Lower leg skin (tissue), 4 donors: Measurements from ENCODE around the gene OGFRL1. TPM values are rescaled to one million over a fixed set of nuclear protein-coding genes. Genes with fewer than 3 reads are reported as not detected.

Experiments
- DNase-seq, 2 donors: peaks; one replicate each; pipeline ENCODE4 v3.0.0-alpha.2; 2019; ENCODE audit warnings: low spot score in 2 of 2
- H3K4me3 ChIP-seq: fragments of 200-600 bp; sonication (generic); 2 replicates; pipeline ENCODE4 v1.5.1; 2017; ENCODE audit warnings: mild to moderate bottlenecking, low read depth; ENCODE audit not compliant: poor library complexity, severe bottlenecking
- CTCF ChIP-seq, 3 donors: fragments of 450-650 bp; IDR thresholded peaks; one replicate each; pipeline ENCODE4 v1.5.1; 2016; ENCODE audit warnings: antibody characterized with exemption in 3 of 3, mild to moderate bottlenecking in 3 of 3, moderate library complexity in 2 of 3
- POLR2A ChIP-seq, 2 donors: fragments of 450-650 bp; IDR thresholded peaks; one replicate each; pipeline ENCODE4 v1.6.1; 2016 to 2017; ENCODE audit warnings: antibody characterized with exemption in 2 of 2, mild to moderate bottlenecking in 1 of 2, moderate library complexity in 1 of 2
- WGBS, 2 donors: methylation state at CpG; one replicate each; pipeline ENCODE4 v1.1.5; 2018; 5-methylcytosine and 5-hydroxymethylcytosine counted together
- intact Hi-C: fragments of 100-400 bp; cut with DNase I; formaldehyde crosslinking; loops from one replicate; pipeline ENCODE4 v1.15.0; 2023; ENCODE audit warnings: low total_unique reads
- total RNA-seq, 4 donors: library from RNA; depleted of rRNA; stranded (reverse); fragments of >200 nt; gene quantifications; one replicate each; pipeline ENCODE4 v1.1.0, GENCODE V29; 2016

Gene OGFRL1
- total RNA-seq: 10 to 100 TPM; 36.7 to 59.0 (median 43.7) TPM

DNA sequence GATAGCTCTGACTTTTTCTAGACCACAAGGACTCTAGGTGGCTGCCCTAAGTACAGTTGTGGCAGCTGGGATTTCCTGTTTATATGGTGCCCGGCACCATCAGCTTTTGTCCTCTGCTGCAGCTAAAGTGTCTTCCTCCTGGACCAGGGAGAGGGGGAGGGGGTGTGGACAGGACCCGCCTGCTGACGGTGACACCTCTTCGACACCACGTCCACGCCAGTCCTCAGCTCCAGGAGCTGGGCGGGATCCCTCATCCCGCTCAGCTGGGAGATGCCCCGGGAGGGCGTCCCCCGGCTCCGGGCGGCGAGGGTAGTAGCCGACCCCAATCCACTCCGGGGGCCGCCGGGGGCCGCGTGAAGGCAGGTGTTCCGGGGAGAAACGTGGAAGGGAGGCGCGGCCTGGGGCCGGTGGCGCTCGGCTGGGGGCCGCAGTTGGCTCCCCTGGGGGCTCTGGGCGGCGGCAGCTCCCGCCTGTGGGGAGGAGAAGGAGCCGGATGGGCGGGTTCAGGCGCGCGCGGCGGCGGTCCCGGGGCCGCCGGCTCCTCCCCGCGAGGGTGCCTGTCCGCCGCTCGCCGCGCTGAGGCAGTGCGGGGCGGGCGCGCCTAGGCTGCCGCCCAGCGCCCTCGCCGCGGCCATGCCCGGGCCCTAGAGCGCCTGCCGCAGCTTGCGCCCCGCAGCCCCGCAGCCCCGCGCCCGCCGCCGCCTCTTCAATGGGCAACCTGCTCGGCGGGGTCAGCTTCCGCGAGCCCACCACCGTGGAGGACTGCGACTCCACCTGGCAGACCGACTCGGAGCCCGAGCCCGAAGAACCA is at the start of gene OGFRL1:
TSS of gene OGFRL1 (plus strand) at position 584 of the 811 bp plus-strand sequence. CDS start at position 710, 126 bp downstream.
- intact Hi-C loops: no loop called here
- TF ChIP-seq POLR2A (IDR thresholded peaks at IDR 0.05): no peak
- no peak for TF ChIP-seq CTCF (IDR thresholded peaks at IDR 0.05)
- H3K4me3 ChIP-seq: peak within 1 kb of the TSS; percentile 77
- DNase-seq: peak; percentile 71 to 96
- 1% methylated on average over 22 to 45 of the region's 79 CpGs for WGBS, 2 donors

DNA sequence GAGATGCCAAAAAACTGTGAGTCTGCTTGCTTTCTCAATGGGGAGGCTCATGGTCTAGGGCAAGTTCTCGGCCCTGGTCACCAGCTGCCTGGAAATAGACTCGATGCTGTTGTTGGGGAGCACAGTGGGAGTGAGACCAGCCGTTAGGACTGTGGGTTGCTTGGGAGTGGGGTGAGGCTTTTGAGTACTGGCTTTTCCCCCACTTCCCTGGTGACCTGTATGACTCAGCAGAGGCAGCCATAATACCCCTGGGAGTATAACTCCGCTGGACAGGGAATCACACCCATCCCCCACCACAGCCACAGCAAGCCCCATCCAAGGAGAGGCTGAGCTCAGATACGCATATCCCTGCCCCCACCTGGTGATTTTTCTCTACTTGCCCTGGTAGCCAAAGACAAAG is 48.9 kb upstream of the OGFRL1 start:
- intact Hi-C loops: no loop called here
- H3K4me3 ChIP-seq: no peak overlapping the region
- 87 to 92% methylated on average over 5 of the region's 5 CpGs for WGBS, 2 donors
- TF ChIP-seq CTCF (IDR thresholded peaks at IDR 0.05) (no peak), POLR2A (IDR thresholded peaks at IDR 0.05) (no peak)
- DNase-seq: no peak

DNA sequence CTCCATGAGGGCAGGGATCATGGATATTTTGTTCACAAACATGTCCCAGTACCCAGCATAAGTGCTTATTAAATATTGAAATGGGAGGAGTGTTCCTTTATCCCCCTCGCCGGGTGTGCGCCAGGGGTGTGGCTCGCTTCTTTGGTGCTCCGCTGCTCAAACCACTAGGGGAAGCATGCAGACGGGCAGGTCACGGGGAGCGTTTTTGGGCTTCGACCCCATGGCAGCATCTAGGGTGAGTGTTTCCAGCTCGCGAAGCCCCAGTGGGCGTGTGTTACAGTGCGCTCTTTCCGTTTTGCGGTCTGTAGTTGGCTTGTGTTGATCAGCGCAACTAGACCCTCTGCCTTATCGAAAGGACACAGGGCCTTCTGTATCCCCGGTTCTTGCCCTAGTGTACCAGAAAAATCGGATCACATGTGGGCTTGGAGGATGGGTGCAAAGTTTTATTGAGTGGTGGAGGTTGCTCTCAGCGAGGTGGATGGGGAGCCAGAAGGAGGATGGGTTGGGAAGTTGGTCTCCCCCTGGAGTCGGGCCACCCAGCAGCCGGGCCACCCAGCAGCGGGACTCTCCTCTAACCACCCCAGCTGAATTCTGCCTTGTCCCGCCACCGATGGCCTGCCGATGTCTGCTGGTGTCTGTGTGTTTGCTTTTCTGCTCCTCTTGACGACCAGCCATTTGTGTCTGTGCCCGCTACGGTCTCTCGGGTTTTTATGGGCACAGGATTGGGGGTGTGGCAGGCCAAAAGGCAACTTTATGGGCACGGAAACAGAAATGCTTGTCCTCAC is 43.2 kb upstream of the OGFRL1 start:
- TF ChIP-seq CTCF (IDR thresholded peaks at IDR 0.05): no peak
- TF ChIP-seq POLR2A (IDR thresholded peaks at IDR 0.05): no peak
- intact Hi-C loops: no loop called here
- no peak overlapping the region for H3K4me3 ChIP-seq
- WGBS, 2 donors: 97% methylated on average over 31 of the region's 31 CpGs
- DNase-seq: no peak

DNA sequence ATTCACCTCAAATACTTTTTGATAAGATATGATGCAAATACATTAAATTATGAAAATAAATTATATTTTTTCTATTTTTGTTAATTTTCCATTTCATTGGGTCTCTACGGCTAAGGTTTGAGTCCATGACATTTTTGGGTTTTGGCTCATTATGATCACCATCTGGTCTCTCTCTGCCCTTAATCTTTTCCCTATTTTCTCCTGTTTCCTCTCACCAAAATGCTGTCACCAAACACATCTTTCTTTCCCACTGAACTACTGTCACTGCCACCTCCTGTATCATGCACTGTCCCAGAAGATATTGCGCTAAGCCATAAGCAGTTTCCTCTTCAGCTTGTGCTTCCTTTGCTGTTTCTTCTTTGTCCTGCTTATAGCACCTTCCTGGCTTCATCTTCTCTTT is 42.0 kb upstream of the OGFRL1 start:
- 81 to 85% methylated on average over 2 of the region's 2 CpGs for WGBS, 2 donors
- no peak for DNase-seq
- TF ChIP-seq POLR2A (IDR thresholded peaks at IDR 0.05): no peak
- no peak for TF ChIP-seq CTCF (IDR thresholded peaks at IDR 0.05)
- no peak overlapping the region for H3K4me3 ChIP-seq
- intact Hi-C loops: no loop called here

GRCh38 chr6:71248306-71248765 is 40.3 kb upstream of the OGFRL1 start:
- H3K4me3 ChIP-seq: no peak overlapping the region
- intact Hi-C loops: no loop called here
- WGBS, 2 donors: 79 to 86% methylated on average over 1 of the region's 1 CpG
- no peak for TF ChIP-seq CTCF (IDR thresholded peaks at IDR 0.05)
- DNase-seq: no peak
